Endothelial cell of umbilical vein (primary cell): ENCODE data around the gene IGF2BP2. TPM values are rescaled to one million over a fixed set of nuclear protein-coding genes. Genes with fewer than 3 reads are reported as not detected.

Experiments
- BruUV-seq: library from RNA; stranded (reverse); fragments of 400-500 nt; replicated peaks from 2 replicates; lab custom pipeline; 2021; lab: Mats Ljungman, UMichigan
- CTCF ChIA-PET: fragments of 300-600, 350-600 bp; sonication (Branson Sonifier 250); formaldehyde crosslinking; loops from one replicate; lab custom pipeline; 2021; ENCODE audit warnings: antibody characterized with exemption, inconsistent platforms; lab: Charles Lee
- POLR2A ChIA-PET: fragments of 300-600, 350-600 bp; sonication (Branson Sonifier 250); formaldehyde crosslinking; loops from one replicate; lab custom pipeline; 2021; ENCODE audit warnings: antibody characterized with exemption, inconsistent platforms; lab: Charles Lee
- DNase-seq: peaks from one replicate; pipeline ENCODE4 v3.0.0-alpha.2; 2011; ENCODE audit warnings: low read depth, low spot score
- FAIRE-seq: peaks from 2 replicates; lab custom pipeline; 2011; peaks lifted over from hg19 to GRCh38; lab: Jason Lieb, UNC
- H2AFZ ChIP-seq: 2 replicates; pipeline ENCODE4 v1.6.0; 2012; ENCODE audit warnings: low read depth, low read length, control low read depth, inconsistent platforms
- H3K27ac ChIP-seq: 2 replicates; pipeline ENCODE4 v1.5.1; 2011; ENCODE audit warnings: low read depth, mild to moderate bottlenecking, control low read depth, low read length, moderate library complexity; ENCODE audit not compliant: insufficient read depth
- H3K27me3 ChIP-seq, 2 experiments: 2 replicates each; pipeline versions ENCODE4 v1.6.0 to v1.6.1; 2011; ENCODE audit warnings: low read length in 2 of 2, mixed read lengths in 1 of 2; ENCODE audit not compliant: control insufficient read depth in 2 of 2, insufficient read depth in 2 of 2
- H3K36me3 ChIP-seq, 2 experiments: 2 replicates in 1 of 2; 3 replicates in 1 of 2; pipeline ENCODE4 v1.5.1; 2011; ENCODE audit warnings: low read length in 2 of 2, mild to moderate bottlenecking in 1 of 2, moderate library complexity in 1 of 2; ENCODE audit not compliant: control insufficient read depth in 2 of 2, insufficient read depth in 2 of 2; ENCODE audit errors: extremely low read depth in 1 of 2
- H3K4me1 ChIP-seq: 3 replicates; pipeline ENCODE4 v1.5.1; 2011; ENCODE audit warnings: mild to moderate bottlenecking, low read length; ENCODE audit not compliant: control insufficient read depth, insufficient read depth; ENCODE audit errors: extremely low read depth
- H3K4me2 ChIP-seq: 2 replicates; pipeline ENCODE4 v1.6.1; 2011; ENCODE audit warnings: low read length, control low read depth, mixed read lengths; ENCODE audit not compliant: insufficient read depth
- H3K4me3 ChIP-seq, 3 experiments: fragments of 200-600 bp in 1 of 3; sonication (generic), shearing (Covaris generic) in 1 of 3; replicated peaks in 1 of 3; 2 replicates each; pipeline ENCODE4 v1.5.1; 2011 to 2016; ENCODE audit warnings: control low read depth in 3 of 3, low read length in 3 of 3, mild to moderate bottlenecking in 2 of 3, inconsistent platforms in 1 of 3, low read depth in 1 of 3, moderate library complexity in 1 of 3; ENCODE audit not compliant: insufficient read depth in 1 of 3
- H3K79me2 ChIP-seq: 2 replicates; pipeline ENCODE4 v1.6.0; 2012; ENCODE audit warnings: low read length, inconsistent platforms; ENCODE audit not compliant: control insufficient read depth, insufficient read depth
- H3K9ac ChIP-seq: replicated peaks from 2 replicates; pipeline ENCODE3; 2011; ENCODE audit warnings: low read length, control low read depth; ENCODE audit not compliant: insufficient read depth; ENCODE audit errors: extremely low read depth
- H3K9me1 ChIP-seq: replicated peaks from 3 replicates; pipeline ENCODE4 v1.6.0; 2011; ENCODE audit warnings: mild to moderate bottlenecking, low read length; ENCODE audit not compliant: control insufficient read depth, insufficient read depth; ENCODE audit errors: extremely low read depth
- H3K9me3 ChIP-seq: replicated peaks from 2 replicates; pipeline ENCODE4 v1.5.1; 2012; ENCODE audit warnings: low read length, inconsistent platforms; ENCODE audit not compliant: control insufficient read depth, insufficient read depth
- H4K20me1 ChIP-seq: replicated peaks from 2 replicates; pipeline ENCODE3; 2011; ENCODE audit warnings: mild to moderate bottlenecking, low read length; ENCODE audit not compliant: control insufficient read depth, insufficient read depth; ENCODE audit errors: extremely low read depth
- CTCF ChIP-seq, 2 donors: IDR thresholded peaks; 1 replicate in 1 of 2; 2 replicates in 1 of 2; pipeline ENCODE4 v1.5.1; 2011; ENCODE audit warnings: low read length in 2 of 2, mild to moderate bottlenecking in 2 of 2, moderate library complexity in 2 of 2, control low read depth in 1 of 2, inconsistent platforms in 1 of 2, low read depth in 1 of 2; ENCODE audit not compliant: insufficient read depth in 1 of 2; ENCODE audit errors: extremely low read depth in 1 of 2
- FOS ChIP-seq: IDR thresholded peaks from 2 replicates; pipeline ENCODE4 v1.6.1; 2011; ENCODE audit warnings: mild to moderate bottlenecking, low read length, moderate library complexity, borderline replicate concordance; ENCODE audit not compliant: insufficient read depth
- GATA2 ChIP-seq: IDR thresholded peaks from 2 replicates; pipeline ENCODE4 v1.7.0; 2011; ENCODE audit warnings: low read depth, mild to moderate bottlenecking, moderate library complexity, mixed read lengths, low read length; ENCODE audit not compliant: insufficient read length, insufficient read depth
- JUN ChIP-seq: IDR thresholded peaks from 2 replicates; pipeline ENCODE4 v1.6.1; 2011; ENCODE audit warnings: borderline replicate concordance, low read depth; ENCODE audit not compliant: insufficient read length, insufficient read depth
- MAX ChIP-seq: IDR thresholded peaks from 2 replicates; pipeline ENCODE4 v1.6.1; 2011; ENCODE audit not compliant: insufficient read depth, insufficient read length
- MYC ChIP-seq: IDR thresholded peaks from one replicate; pipeline ENCODE4 v1.6.1; 2011; ENCODE audit warnings: mild to moderate bottlenecking, low read depth, low read length
- POLR2A ChIP-seq: IDR thresholded peaks from 2 replicates; pipeline ENCODE4 v1.6.1; 2012; ENCODE audit warnings: low read depth, mild to moderate bottlenecking, control low read depth, low read length
- POLR2AphosphoS5 ChIP-seq: IDR thresholded peaks from 2 replicates; pipeline ENCODE4 v1.6.1; 2012; ENCODE audit warnings: low read depth, mild to moderate bottlenecking, control low read depth, low read length, moderate library complexity; ENCODE audit not compliant: insufficient read depth
- dilution Hi-C: fragments of 300-500 bp; cut with MboI; formaldehyde crosslinking; loops from one replicate; pipeline ENCODE4 v1.15.0; 2019; ENCODE audit warnings: low sequenced_read_pairs; ENCODE audit not compliant: extremely low pct_ligation_motif_present
- intact Hi-C: fragments of 100-400 bp; cut with micrococcal nuclease; formaldehyde crosslinking; loops from one replicate; pipeline ENCODE4 v1.10.0; 2022
- polyA plus RNA-seq, 4 experiments: library from polyadenylated mRNA; depleted of rRNA in 3 of 4; stranded (reverse) in 3 of 4; unstranded in 1 of 4; fragments of >200 nt; gene quantifications; 2 replicates each; pipeline versions ENCODE4 v1.2.1 to v1.2.3, GENCODE V29; 2011 to 2012; ENCODE audit warnings: missing spikeins in 1 of 4
- total RNA-seq: library from RNA; stranded (reverse); gene quantifications from 2 replicates; pipeline ENCODE4 v1.2.3, GENCODE V29; 2021

The IGF2BP2 gene
- total and polyA plus RNA-seq, 2 donors (not counting 3 experiments of a cell fraction or from before 2014, with no cell fraction given): 10.7 to 130 TPM

GRCh38 chr3:185837414-185837813 lies 12.6 kb upstream of the IGF2BP2 start:
- Histone ChIP-seq H2AFZ (no peak overlapping the region), H3K9me1 (no peaks in the 10 kb centered on the region), H3K4me1 (no peaks in the 10 kb centered on the region), H3K27ac (no peak overlapping the region), H3K9ac (no peak overlapping the region), H3K9me3 (no peaks in the 10 kb centered on the region), H4K20me1 (no peaks in the 10 kb centered on the region), H3K36me3 (no peaks in the 10 kb centered on the region), H3K4me3 (no peak overlapping the region), H3K27me3 (peaks cover 0 to 1% of the 10 kb centered on the region in 2 experiments), H3K4me2 (no peak overlapping the region), H3K79me2 (no peaks in the 10 kb centered on the region)
- TF ChIP-seq GATA2: no peak
- no peak for TF ChIP-seq CTCF (IDR thresholded peaks at IDR 0.05; ENCODE audit: extremely low read depth in 1 of 2, insufficient read depth in 1 of 2, low read depth in 1 of 2, low read length in 2 of 2)
- no peak for TF ChIP-seq JUN
- TF ChIP-seq POLR2AphosphoS5: no peak
- no peak for TF ChIP-seq MYC
- TF ChIP-seq FOS: no peak
- TF ChIP-seq MAX: no peak
- no peak for TF ChIP-seq POLR2A
- no TSS peak for BruUV-seq
- DNase-seq (no peak), FAIRE-seq (no peak)
- dilution Hi-C loops: no loop called here
- ChIA-PET POLR2A (interaction anchor here (0.6 kb wide), 1 partner anchor 9 kb away, joined by 5 read pairs; no protein-coding TSS in a partner anchor), CTCF (interaction anchor here (0.8 kb wide), 1 partner anchor 160 kb away, joined by 3 read pairs; no protein-coding TSS in a partner anchor)
- intact Hi-C loops: no loop called here
